SKM-1 (cell line): Measurements from ENCODE around the gene C17orf113.

Experiments
- DNase-seq: peaks from one replicate; lab custom pipeline; 2025; ENCODE audit not compliant: unreplicated experiment; lab: John Stamatoyannopoulos, UW

The C17orf113 gene

GRCh38 chr17:42072323-42073187, 22.2 kb upstream of the C17orf113 start:
- no peak for DNase-seq

- no peak for DNase-seq
Measured at GRCh38 chr17:42071810-42072209, 21.4 kb upstream of the C17orf113 start.

GRCh38 chr17:42068979-42069378, 18.6 kb upstream of the C17orf113 start:
- DNase-seq = no peak

GRCh38 chr17:42067371-42068091, 17.1 kb upstream of the C17orf113 start:
- no peak for DNase-seq

- no peak for DNase-seq
Measured at GRCh38 chr17:42065201-42065600, 14.8 kb upstream of the C17orf113 start.

GRCh38 chr17:42062681-42063080, 12.3 kb upstream of the C17orf113 start:
- DNase-seq = no peak

GRCh38 chr17:42061646-42062487, 11.5 kb upstream of the C17orf113 start:
- no peak for DNase-seq

- DNase-seq = no peak
Measured at GRCh38 chr17:42060231-42060630, 9.8 kb upstream of the C17orf113 start.

GRCh38 chr17:42059815-42060214, 9.4 kb upstream of the C17orf113 start:
- DNase-seq = no peak

- DNase-seq = no peak
Measured at GRCh38 chr17:42058063-42058462, 7.7 kb upstream of the C17orf113 start.

- DNase-seq = no peak
Measured at GRCh38 chr17:42056635-42057034, 6.2 kb upstream of the C17orf113 start.

- no peak for DNase-seq
Measured at GRCh38 chr17:42055496-42055895, 5.1 kb upstream of the C17orf113 start.

- DNase-seq = no peak
Measured at GRCh38 chr17:42055027-42055426, 4.6 kb upstream of the C17orf113 start.

GRCh38 chr17:42053731-42054500, 3.5 kb upstream of the C17orf113 start:
- DNase-seq = no peak

- DNase-seq = no peak
Measured at GRCh38 chr17:42052346-42052877, 2.0 kb upstream of the C17orf113 start.

- no peak for DNase-seq
Measured at GRCh38 chr17:42051645-42052044, 1.2 kb upstream of the C17orf113 start.

- DNase-seq = no peak
Measured at GRCh38 chr17:42051013-42051400, 606 bp upstream of the C17orf113 start.

- DNase-seq = no peak
Measured at GRCh38 chr17:42049834-42050392, 488 bp downstream of the C17orf113 start.

- no peak for DNase-seq
Measured at GRCh38 chr17:42047343-42047742, 3.1 kb downstream of the C17orf113 start.

- no peak for DNase-seq
Measured at GRCh38 chr17:42045719-42046118, 4.7 kb downstream of the C17orf113 start.
